Nephron progenitor cell (in vitro differentiated cells): Measurements from ENCODE around the gene LIPG.
"Not testable (repeated sequence)": the region's sequence is repeated elsewhere in the genome, so short reads cannot be mapped to it uniquely, and the experiment has no call there.

Experiments used
- DNase-seq: peaks from one replicate; pipeline ENCODE4 v3.0.0; 2021
- H3K27ac Mint-ChIP-seq: 2 replicates; pipeline ENCODE4 v1.8.0; 2021; ENCODE audit warnings: mild to moderate bottlenecking, moderate library complexity, mixed read lengths
- H3K27me3 Mint-ChIP-seq: 2 replicates; pipeline ENCODE4 v1.8.0; 2021; ENCODE audit warnings: mild to moderate bottlenecking, low read depth, mixed read lengths; ENCODE audit not compliant: poor library complexity
- H3K36me3 Mint-ChIP-seq: 2 replicates; pipeline ENCODE4 v1.8.0; 2021; ENCODE audit warnings: low read depth, mixed read lengths
- H3K4me1 Mint-ChIP-seq: 2 replicates; pipeline ENCODE4 v1.8.0; 2021; ENCODE audit warnings: mixed read lengths
- H3K4me3 Mint-ChIP-seq: 2 replicates; pipeline ENCODE4 v1.8.0; 2021; ENCODE audit warnings: mild to moderate bottlenecking, moderate library complexity, mixed read lengths
- H3K9me3 Mint-ChIP-seq: 2 replicates; pipeline ENCODE4 v1.8.0; 2021; ENCODE audit warnings: mild to moderate bottlenecking, moderate library complexity, mixed read lengths
- CTCF ChIP-seq: fragments of 200-600 bp; sonication (generic); IDR thresholded peaks from 2 replicates; pipeline ENCODE4 v1.5.0; 2021; ENCODE audit warnings: antibody characterized with exemption

Gene LIPG

GRCh38 chr18:49581371-49581770 lies 19.5 kb downstream of the LIPG start:
- DNase-seq = no peak
- no peak for TF ChIP-seq CTCF
- Mint-ChIP-seq H3K27me3 (peaks cover 4% of the 10 kb centered on the region), H3K4me1 (peaks cover 16% of the 10 kb centered on the region), H3K36me3 (peaks cover 14% of the 10 kb centered on the region), H3K4me3 (no peak overlapping the region), H3K27ac (no peak overlapping the region), H3K9me3 (peaks cover 9% of the 10 kb centered on the region)

- Mint-ChIP-seq H3K36me3 (peaks cover 18% of the 10 kb centered on the region), H3K4me1 (peaks cover 16% of the 10 kb centered on the region), H3K4me3 (no peak overlapping the region), H3K27me3 (peaks cover 5% of the 10 kb centered on the region), H3K9me3 (peaks cover 9% of the 10 kb centered on the region), H3K27ac (no peak overlapping the region)
- TF ChIP-seq CTCF = no peak
- DNase-seq = no peak
Measured at GRCh38 chr18:49582579-49582978, 20.7 kb downstream of the LIPG start.

- peaks cover 4% of the 10 kb centered on the region for H3K9me3 Mint-ChIP-seq
- H3K36me3 Mint-ChIP-seq = peaks cover 24% of the 10 kb centered on the region
- H3K4me3 Mint-ChIP-seq = no peak overlapping the region
- no peak overlapping the region for H3K27ac Mint-ChIP-seq
- peaks cover 16% of the 10 kb centered on the region for H3K4me1 Mint-ChIP-seq
- H3K27me3 Mint-ChIP-seq = peaks cover 6% of the 10 kb centered on the region
- no peak for DNase-seq
- no peak for TF ChIP-seq CTCF
Measured at GRCh38 chr18:49584394-49584793, 22.5 kb downstream of the LIPG start.

GRCh38 chr18:49584951-49585350 lies 23.1 kb downstream of the LIPG start:
- not testable (repeated sequence) for H3K27ac Mint-ChIP-seq, DNase-seq, H3K9me3 Mint-ChIP-seq, H3K4me3 Mint-ChIP-seq, H3K27me3 Mint-ChIP-seq
- peaks cover 16% of the 10 kb centered on the region for H3K4me1 Mint-ChIP-seq
- H3K36me3 Mint-ChIP-seq = peaks cover 19% of the 10 kb centered on the region

- H3K36me3 Mint-ChIP-seq = peaks cover 19% of the 10 kb centered on the region
- H3K27me3 Mint-ChIP-seq = peaks cover 3% of the 10 kb centered on the region
- no peak overlapping the region for H3K27ac Mint-ChIP-seq
- H3K4me3 Mint-ChIP-seq = no peak overlapping the region
- DNase-seq = no peak
- H3K9me3 Mint-ChIP-seq = no peaks in the 10 kb centered on the region
- H3K4me1 Mint-ChIP-seq = peaks cover 16% of the 10 kb centered on the region
- TF ChIP-seq CTCF = no peak
Measured at GRCh38 chr18:49585781-49586663, 24.2 kb downstream of the LIPG start.

GRCh38 chr18:49588171-49588570 lies 26.3 kb downstream of the LIPG start:
- no peak overlapping the region for H3K4me3 Mint-ChIP-seq
- no peak for TF ChIP-seq CTCF
- DNase-seq = no peak
- peaks cover 3% of the 10 kb centered on the region for H3K27me3 Mint-ChIP-seq
- peaks cover 9% of the 10 kb centered on the region for H3K4me1 Mint-ChIP-seq
- H3K27ac Mint-ChIP-seq = no peak overlapping the region
- peaks cover 14% of the 10 kb centered on the region for H3K36me3 Mint-ChIP-seq
- H3K9me3 Mint-ChIP-seq = no peaks in the 10 kb centered on the region
